ENCODE data around the gene KRT86. TPM values are rescaled to one million over a fixed set of nuclear protein-coding genes. Genes with fewer than 3 reads are reported as not detected.

KRT86 gene
- total and polyA plus RNA-seq, 12 donors, result 0.61 to 6.2 (median 1.3) TPM; not detected in 2

- peak in 1 of 7 donors; percentile 13 for DNase-seq
- H3K27ac ChIP-seq, result peak overlapping the region in 1 of 5 donors; percentile 61
These were observed 5.2 kb downstream of the KRT86 start for GRCh38 chr12:52279422-52280318.

GRCh38 chr12:52280319-52280795 lies 5.9 kb downstream of the KRT86 start:
- WGBS, 4 donors, result 65 to 92% (median 84%) methylated on average over 3 of the region's 3 CpGs
- peak in 1 of 7 donors; percentile 29 for DNase-seq
- H3K9me3 ChIP-seq (replicated peaks in 1 of 3), result no peaks in the 10 kb centered on the region
- H3K4me3 ChIP-seq, result no peak overlapping the region
- H3K4me1 ChIP-seq (replicated peaks in 1 of 2), result peaks cover 4 to 7% of the 10 kb centered on the region in 2 donors
- TF ChIP-seq CTCF (IDR thresholded peaks at IDR 0.05), result no peak
- no peak for TF ChIP-seq POLR2A (IDR thresholded peaks at IDR 0.05)
- no peaks in the 10 kb centered on the region for H3K36me3 ChIP-seq (replicated peaks in 1 of 2)
- intact Hi-C loops (cut with DNase I), result no loop called here
- H3K27me3 ChIP-seq, result no peaks in the 10 kb centered on the region
- peak overlapping the region in 1 of 5 donors; percentile 80 for H3K27ac ChIP-seq

More at GRCh38 chr12:52279422-52280318, 5.2 kb downstream of the KRT86 start:
- Histone ChIP-seq H3K9me3 (replicated peaks in 1 of 3) (no peaks in the 10 kb centered on the region), H3K4me1 (replicated peaks in 1 of 2) (peaks cover 4 to 7% of the 10 kb centered on the region in 2 donors), H3K4me3 (no peak overlapping the region), H3K27me3 (no peaks in the 10 kb centered on the region), H3K36me3 (replicated peaks in 1 of 2) (no peaks in the 10 kb centered on the region)
- intact Hi-C loops (cut with DNase I), result loop anchor here (2.0 to 5.0 kb wide), 3 partner anchors 47 to 119 kb away; partner anchors contain the start of gene KRT7 (in 1 of the 2)
- TF ChIP-seq POLR2A (IDR thresholded peaks at IDR 0.05), result no peak
- no peak for TF ChIP-seq CTCF (IDR thresholded peaks at IDR 0.05)
- WGBS, 4 donors, result 81 to 84% (median 84%) methylated on average over 14 of the region's 14 CpGs

- DNase-seq, result peak in 3 of 7 donors; percentile 33 to 39 (median 36)
- WGBS, 4 donors, result 69 to 90% (median 82%) methylated on average over 2 to 4 of the region's 4 CpGs
- Histone ChIP-seq H3K36me3 (replicated peaks in 1 of 2) (no peaks in the 10 kb centered on the region), H3K4me3 (no peak overlapping the region), H3K27ac (peak overlapping the region in 1 of 5 donors; percentile 80), H3K9me3 (replicated peaks in 1 of 3) (no peaks in the 10 kb centered on the region), H3K27me3 (no peaks in the 10 kb centered on the region), H3K4me1 (replicated peaks in 1 of 2) (peaks cover 4 to 7% of the 10 kb centered on the region in 2 donors)
- intact Hi-C loops (cut with DNase I), result no loop called here
- no peak for TF ChIP-seq POLR2A (IDR thresholded peaks at IDR 0.05)
- TF ChIP-seq CTCF (IDR thresholded peaks at IDR 0.05), result no peak
These were observed 6.5 kb downstream of the KRT86 start for GRCh38 chr12:52280796-52281560.
